Astrocyte of the spinal cord (primary cell): Measurements from ENCODE around the gene MED13L.

Experiments used
- DNase-seq: peaks from one replicate; pipeline ENCODE4 v3.0.0; 2011; ENCODE audit warnings: low read depth, low spot score
- H3K4me3 ChIP-seq: 2 replicates; pipeline ENCODE4 v1.5.1; 2011; ENCODE audit warnings: low read depth, mild to moderate bottlenecking, low read length, moderate library complexity
- CTCF ChIP-seq: IDR thresholded peaks from 2 replicates; pipeline ENCODE4 v1.5.1; 2012; ENCODE audit warnings: low read depth, mild to moderate bottlenecking, low read length, inconsistent platforms
- in situ Hi-C: cut with HindIII; loops from 2 replicates; pipeline ENCODE4 v1.10.0; 2017; ENCODE audit warnings: low sequenced_read_pairs

MED13L gene

GRCh38 chr12:116278667-116279066 is 1.2 kb upstream of the MED13L start:
- H3K4me3 ChIP-seq: no peak overlapping the region
- TF ChIP-seq CTCF: no peak
- in situ Hi-C loops: no loop called here
- DNase-seq: no peak

GRCh38 chr12:116278279-116278626 is 760 bp upstream of the MED13L start:
- in situ Hi-C loops: no loop called here
- TF ChIP-seq CTCF: no peak
- peak overlapping the region; percentile 34 for H3K4me3 ChIP-seq
- DNase-seq: no peak

DNA sequence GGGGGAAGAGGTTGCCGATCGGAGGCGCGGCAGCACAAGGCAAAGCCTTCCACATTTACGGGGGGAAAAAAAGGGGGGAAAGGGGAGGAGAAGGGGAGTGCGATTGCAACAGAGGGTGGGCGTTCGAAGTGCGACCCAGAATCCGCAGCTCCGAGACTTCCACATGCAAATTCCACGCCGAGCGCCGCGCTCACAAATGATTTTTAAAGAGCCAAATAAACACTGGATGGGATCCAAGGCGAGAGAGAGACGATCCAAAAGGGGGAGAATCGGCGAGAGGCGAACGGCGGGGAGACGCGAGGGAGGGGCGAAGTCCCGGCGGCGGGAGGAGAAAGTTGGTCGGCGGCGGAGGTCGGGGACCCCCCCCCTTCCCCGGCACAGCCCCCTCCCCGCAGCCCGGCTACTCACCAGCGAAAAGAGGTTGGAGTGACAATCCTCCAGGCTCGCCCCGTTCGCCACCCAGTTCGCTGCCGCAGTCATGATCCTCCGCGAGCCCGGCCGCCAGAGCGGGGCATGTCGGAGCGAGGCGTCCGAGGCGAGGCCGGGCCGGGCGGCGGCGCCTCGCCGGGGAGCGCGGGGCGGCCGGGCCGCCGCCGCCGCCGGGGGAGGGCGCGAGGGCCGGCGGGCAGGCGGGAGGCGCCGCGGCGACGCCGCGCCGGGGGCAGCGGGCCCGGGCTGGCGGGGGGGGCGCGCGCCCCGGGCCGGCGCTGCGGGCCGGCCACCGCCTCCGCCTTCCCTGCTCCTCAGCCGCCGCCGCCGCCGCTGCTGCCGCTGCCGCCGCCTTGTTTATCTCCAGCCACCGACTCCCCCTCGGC is 634 bp downstream of the MED13L start:
- DNase-seq: peak; percentile 65
- in situ Hi-C loops: no loop called here
- no peak for TF ChIP-seq CTCF
- H3K4me3 ChIP-seq: peak overlapping the region; percentile 84

DNA sequence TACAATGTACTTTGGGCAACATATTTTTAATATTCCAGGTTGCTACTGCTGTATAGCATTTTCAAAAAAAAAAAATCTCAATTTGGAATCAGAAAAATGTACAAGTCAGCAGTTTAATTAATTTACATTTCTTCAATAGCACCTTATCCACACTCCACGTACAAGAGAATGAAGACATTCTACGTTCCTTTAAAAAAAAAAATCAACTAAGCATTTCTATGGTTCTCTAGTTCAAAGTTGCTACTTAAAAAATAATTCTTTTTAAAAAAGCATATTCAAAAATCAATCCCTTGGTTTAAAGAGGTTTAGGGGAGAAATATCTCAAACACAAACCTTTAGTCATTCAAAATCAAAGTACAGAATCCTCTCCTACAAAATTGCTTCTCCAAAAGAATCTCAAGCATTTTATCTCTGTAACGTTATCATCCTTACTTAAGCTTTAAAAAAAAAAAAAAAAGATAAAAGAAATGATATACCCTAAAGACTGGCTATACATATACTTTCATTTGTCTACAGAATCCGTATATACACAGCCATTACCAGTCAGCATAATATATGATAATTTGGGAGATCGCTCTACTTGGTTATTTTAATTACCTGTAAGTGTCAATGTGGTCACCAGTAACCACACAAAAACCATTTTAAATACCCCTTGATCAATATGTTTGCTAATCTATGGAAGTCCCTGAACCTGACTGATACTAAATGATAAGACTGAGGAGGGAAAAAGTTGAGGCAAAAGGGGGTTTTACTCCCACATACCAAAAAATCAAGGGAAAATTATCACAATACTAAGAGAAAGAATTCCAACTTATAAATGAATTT is 2.7 kb downstream of the MED13L start:
- in situ Hi-C loops: no loop called here
- peak overlapping the region; percentile 84 for H3K4me3 ChIP-seq
- no peak for DNase-seq
- no peak for TF ChIP-seq CTCF

- DNase-seq: no peak
- no peak overlapping the region for H3K4me3 ChIP-seq
- in situ Hi-C loops: no loop called here
- TF ChIP-seq CTCF: no peak
Observed at GRCh38 chr12:116273813-116274550, 3.5 kb downstream of the MED13L start.

DNA sequence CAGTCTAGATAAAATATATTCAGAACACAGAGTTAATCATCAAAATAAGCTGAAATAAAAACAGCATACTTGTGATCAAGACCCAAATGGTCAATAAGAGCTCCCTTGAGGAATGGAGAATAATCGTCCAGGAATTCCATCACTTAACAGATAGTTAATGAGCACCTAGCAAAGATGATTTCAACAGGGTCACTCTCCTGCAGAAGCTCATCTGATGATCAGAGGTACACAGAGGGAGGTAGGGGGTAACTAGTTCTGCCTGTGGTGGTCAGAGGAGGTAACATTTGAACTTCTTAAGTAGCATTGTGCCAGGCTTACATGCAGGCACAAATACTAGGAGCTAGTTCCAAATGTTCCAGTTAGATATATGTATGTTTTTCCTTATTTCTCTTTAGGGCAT is 9.5 kb downstream of the MED13L start:
- H3K4me3 ChIP-seq: no peak overlapping the region
- TF ChIP-seq CTCF: no peak
- in situ Hi-C loops: no loop called here

More for the DNA sequence above, 9.5 kb downstream of the MED13L start:
- no peak for DNase-seq
